GM23338 (cell line): ENCODE data around the gene TIRAP.

Experiments
- EZH2 ChIP-seq: fragments of 200-600 bp; sonication (generic); IDR thresholded peaks from one replicate; pipeline ENCODE4 v1.8.0; 2017; ENCODE audit warnings: antibody characterized with exemption, mild to moderate bottlenecking, low read depth; ENCODE audit not compliant: unreplicated experiment
- REST ChIP-seq: IDR thresholded peaks from one replicate; pipeline ENCODE4 v1.6.1; 2018; ENCODE audit warnings: antibody characterized with exemption; ENCODE audit not compliant: unreplicated experiment

- no peak for TF ChIP-seq EZH2
- TF ChIP-seq REST: no peak
These were observed 28.1 kb upstream of the TIRAP start for GRCh38 chr11:126254819-126255218.
